ENCODE results near the gene FHIP1A.

The FHIP1A gene

GRCh38 chr4:151362404-151363164, 46.4 kb upstream of the FHIP1A start (continued):
- TF ChIP-seq CREB5 (CRISPR knock-in tag; IDR thresholded peaks at IDR 0.05; ENCODE audit: low read depth), result no peak
- TF ChIP-seq ZNF70 (CRISPR knock-in tag; IDR thresholded peaks at IDR 0.05), result no peak
- TF ChIP-seq ESRRG (CRISPR knock-in tag; IDR thresholded peaks at IDR 0.05), result no peak
- no peak for TF ChIP-seq PPARA (CRISPR knock-in tag; IDR thresholded peaks at IDR 0.05; ENCODE audit: borderline replicate concordance)
- no peak for TF ChIP-seq ZC3H10 (CRISPR knock-in tag; IDR thresholded peaks at IDR 0.05)
- no peak for TF ChIP-seq SNAI2 (CRISPR knock-in tag; IDR thresholded peaks at IDR 0.05)

- TF ChIP-seq ZFP3 (CRISPR knock-in tag; IDR thresholded peaks at IDR 0.05) (no peak), BACH2 (CRISPR knock-in tag; IDR thresholded peaks at IDR 0.05; ENCODE audit: borderline replicate concordance) (no peak), ZFP30 (CRISPR knock-in tag; IDR thresholded peaks at IDR 0.05) (no peak), TSHZ2 (CRISPR knock-in tag; IDR thresholded peaks at IDR 0.05) (no peak), ESRRG (CRISPR knock-in tag; IDR thresholded peaks at IDR 0.05) (no peak), SNAI2 (CRISPR knock-in tag; IDR thresholded peaks at IDR 0.05) (no peak), PPARA (CRISPR knock-in tag; IDR thresholded peaks at IDR 0.05; ENCODE audit: borderline replicate concordance) (no peak), ZNF565 (CRISPR knock-in tag; conservative IDR thresholded peaks at IDR 0.05; ENCODE audit: low read depth) (no peak), ISL1 (CRISPR knock-in tag; IDR thresholded peaks at IDR 0.05) (no peak), GLIS3 (CRISPR knock-in tag; IDR thresholded peaks at IDR 0.05) (no peak), ARNTL (CRISPR knock-in tag; IDR thresholded peaks at IDR 0.05; ENCODE audit: borderline replicate concordance, low read depth) (no peak), TCF4 (CRISPR knock-in tag; IDR thresholded peaks at IDR 0.05; ENCODE audit: borderline replicate concordance) (no peak), CREB5 (CRISPR knock-in tag; IDR thresholded peaks at IDR 0.05; ENCODE audit: low read depth) (no peak), OSR1 (CRISPR knock-in tag; IDR thresholded peaks at IDR 0.05) (no peak), CSDC2 (CRISPR knock-in tag; IDR thresholded peaks at IDR 0.05) (no peak), RARB (CRISPR knock-in tag; IDR thresholded peaks at IDR 0.05) (no peak)
- TF ChIP-seq, protein P1, sequence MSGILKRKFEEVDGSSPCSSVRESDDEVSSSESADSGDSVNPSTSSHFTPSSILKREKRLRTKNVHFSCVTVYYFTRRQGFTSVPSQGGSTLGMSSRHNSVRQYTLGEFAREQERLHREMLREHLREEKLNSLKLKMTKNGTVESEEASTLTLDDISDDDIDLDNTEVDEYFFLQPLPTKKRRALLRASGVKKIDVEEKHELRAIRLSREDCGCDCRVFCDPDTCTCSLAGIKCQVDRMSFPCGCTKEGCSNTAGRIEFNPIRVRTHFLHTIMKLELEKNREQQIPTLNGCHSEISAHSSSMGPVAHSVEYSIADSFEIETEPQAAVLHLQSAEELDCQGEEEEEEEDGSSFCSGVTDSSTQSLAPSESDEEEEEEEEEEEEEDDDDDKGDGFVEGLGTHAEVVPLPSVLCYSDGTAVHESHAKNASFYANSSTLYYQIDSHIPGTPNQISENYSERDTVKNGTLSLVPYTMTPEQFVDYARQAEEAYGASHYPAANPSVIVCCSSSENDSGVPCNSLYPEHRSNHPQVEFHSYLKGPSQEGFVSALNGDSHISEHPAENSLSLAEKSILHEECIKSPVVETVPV (CRISPR knock-in tag; IDR thresholded peaks at IDR 0.05), result no peak
- no peak for ATAC-seq
Observed at GRCh38 chr4:151376540-151376939, 32.4 kb upstream of the FHIP1A start.

DNA sequence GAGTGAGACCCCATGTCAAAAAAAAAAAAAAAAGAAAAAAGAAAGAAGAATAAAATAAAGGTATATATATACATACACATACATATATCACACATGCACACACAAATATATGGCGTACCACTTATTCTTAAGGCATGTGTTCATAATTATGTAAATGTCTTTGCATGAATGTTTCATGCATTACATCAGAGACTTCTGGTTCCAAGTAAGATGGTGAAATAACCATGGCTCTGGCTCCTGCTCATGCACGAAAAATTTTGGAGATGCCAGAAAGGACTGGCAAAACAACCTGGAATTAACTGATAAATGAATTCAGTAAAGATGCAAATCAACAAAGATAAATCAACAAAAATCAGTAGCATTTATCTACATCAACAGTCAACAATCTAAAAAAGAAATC, 19.7 kb upstream of the FHIP1A start:
- ATAC-seq, result no peak
- no peak for TF ChIP-seq OSR1 (CRISPR knock-in tag; IDR thresholded peaks at IDR 0.05)
- no peak for TF ChIP-seq ZNF8 (CRISPR knock-in tag; IDR thresholded peaks at IDR 0.05)
- no peak for TF ChIP-seq CREB5 (CRISPR knock-in tag; IDR thresholded peaks at IDR 0.05; ENCODE audit: low read depth)
- no peak for TF ChIP-seq ZC3H10 (CRISPR knock-in tag; IDR thresholded peaks at IDR 0.05)
- TF ChIP-seq RARB (CRISPR knock-in tag; IDR thresholded peaks at IDR 0.05), result no peak
- no peak for TF ChIP-seq TSHZ2 (CRISPR knock-in tag; IDR thresholded peaks at IDR 0.05)
- TF ChIP-seq, protein P1 (CRISPR knock-in tag; IDR thresholded peaks at IDR 0.05), result no peak
- no peak for TF ChIP-seq ZFP30 (CRISPR knock-in tag; IDR thresholded peaks at IDR 0.05)
- TF ChIP-seq ARNTL (CRISPR knock-in tag; IDR thresholded peaks at IDR 0.05; ENCODE audit: borderline replicate concordance, low read depth), result no peak
- no peak for TF ChIP-seq BACH2 (CRISPR knock-in tag; IDR thresholded peaks at IDR 0.05; ENCODE audit: borderline replicate concordance)
- TF ChIP-seq ISL1 (CRISPR knock-in tag; IDR thresholded peaks at IDR 0.05), result no peak
- TF ChIP-seq GLIS3 (CRISPR knock-in tag; IDR thresholded peaks at IDR 0.05), result no peak
- no peak for TF ChIP-seq PPARA (CRISPR knock-in tag; IDR thresholded peaks at IDR 0.05; ENCODE audit: borderline replicate concordance)
- TF ChIP-seq ZFP3 (CRISPR knock-in tag; IDR thresholded peaks at IDR 0.05), result no peak
- no peak for TF ChIP-seq TOX (CRISPR knock-in tag; IDR thresholded peaks at IDR 0.05; ENCODE audit: borderline replicate concordance)
- no peak for TF ChIP-seq SNAI2 (CRISPR knock-in tag; IDR thresholded peaks at IDR 0.05)
